ENCODE measurements around the gene FAAH. TPM values are rescaled to one million over a fixed set of nuclear protein-coding genes. Genes with fewer than 3 reads are reported as not detected.

Gene FAAH
- total and polyA plus RNA-seq, 2 of the 4 experiments (the other 2 are of a cell fraction), result under 0.01 to 0.19 TPM

DNA sequence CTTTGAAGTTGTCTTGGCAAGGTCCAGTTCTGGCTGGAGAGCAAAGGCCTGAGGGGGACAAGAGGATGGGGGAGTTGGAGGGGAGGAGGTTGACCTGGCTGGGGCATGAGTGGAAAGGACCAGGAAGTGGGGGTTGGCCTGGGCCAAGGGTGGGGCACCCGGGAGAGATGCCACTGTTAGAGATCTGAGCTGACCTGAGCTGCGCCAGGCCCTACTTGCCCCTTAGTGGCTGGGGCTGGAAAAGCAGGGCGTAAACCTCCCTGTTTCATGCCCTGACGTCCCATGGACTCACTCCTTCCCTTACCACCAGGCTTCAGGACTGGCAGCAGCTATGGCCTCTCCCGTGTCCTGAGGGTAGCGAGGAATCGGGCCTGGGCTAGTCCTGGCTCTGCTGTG is 16.9 kb downstream of the FAAH start:
- H4K91ac ChIP-seq (ENCODE audit: insufficient read depth, low read depth, low read length), result no peak overlapping the region
- no peak overlapping the region for H3K27ac ChIP-seq (ENCODE audit: insufficient read depth, low read length)
- no peaks in the 10 kb centered on the region for H3K79me1 ChIP-seq (ENCODE audit: low read depth in 1 of 2, low read length in 2 of 2)
- no peak overlapping the region for H2BK5ac ChIP-seq (ENCODE audit: low read depth, low read length, poor library complexity, severe bottlenecking)
- no peak overlapping the region for H3K18ac ChIP-seq (ENCODE audit: low read depth, low read length)
- H3K23ac ChIP-seq (ENCODE audit: low read depth, low read length), result no peak overlapping the region
- ChIA-PET CTCF (no interaction called here), POLR2A (ENCODE audit: unreplicated experiment) (no interaction called here)
- no peaks in the 10 kb centered on the region; the same call in 1 of the 2 replicates for H3K4me1 ChIP-seq (ENCODE audit: control insufficient read depth, insufficient read depth, low read length)
- no peak overlapping the region for H2AFZ ChIP-seq (replicated peaks; ENCODE audit: low read length, poor library complexity)
- no peak overlapping the region for H4K5ac ChIP-seq (ENCODE audit: low read depth, low read length)
- H3K4me3 ChIP-seq (ENCODE audit: insufficient read depth, low read depth, low read length), result no peak overlapping the region
- no peaks in the 10 kb centered on the region for H3K36me3 ChIP-seq (ENCODE audit: control insufficient read depth, insufficient read depth, low read length)
- TF ChIP-seq SMC3 (IDR thresholded peaks at IDR 0.05; ENCODE audit: low read depth, low read length) (no peak), CEBPB (IDR thresholded peaks at IDR 0.05; ENCODE audit: low read depth, low read length) (no peak), CHD1 (IDR thresholded peaks at IDR 0.05; ENCODE audit: low read depth, low read length) (no peak), POLR2A (IDR thresholded peaks at IDR 0.05; ENCODE audit: low read depth, low read length) (no peak), MXI1 (IDR thresholded peaks at IDR 0.05; ENCODE audit: borderline replicate concordance, low read depth, low read length) (no peak)
- no peaks in the 10 kb centered on the region for H3K9me3 ChIP-seq (ENCODE audit: control insufficient read depth, insufficient read depth, low read length)
- no peak overlapping the region for H2BK120ac ChIP-seq (ENCODE audit: low read depth, low read length)
- DNase-seq (no peak), ATAC-seq (ENCODE audit: low read depth) (no peak)
- 0 out of 2 replicates have a peak, but pooled peaks cover 10% of the 10 kb centered on the region for H3K9me1 ChIP-seq (ENCODE audit: insufficient read depth, low read length)
- no peak overlapping the region for H3K56ac ChIP-seq (ENCODE audit: extremely low read depth, insufficient read depth, low read length)
- H3K27me3 ChIP-seq (ENCODE audit: control insufficient read depth, insufficient read depth, low read length), result peaks cover 34% of the 10 kb centered on the region
- no peak overlapping the region for H4K8ac ChIP-seq (ENCODE audit: low read depth in 2 of 2, low read length in 2 of 2)
- no peak overlapping the region for H2BK15ac ChIP-seq (ENCODE audit: low read depth, low read length)
- H3K4me2 ChIP-seq (ENCODE audit: low read depth, low read length), result no peak overlapping the region
- H3K4ac ChIP-seq (ENCODE audit: low read depth, low read length), result no peak overlapping the region
- dilution Hi-C loops (cut with HindIII; ENCODE audit: low sequenced_read_pairs, unreplicated experiment), result no loop called here
- no peak overlapping the region for H2AK5ac ChIP-seq (ENCODE audit: low read depth, low read length)
- no peak overlapping the region for H3K9ac ChIP-seq (ENCODE audit: low read depth, low read length)
- intact Hi-C loops (cut with micrococcal nuclease), result no loop called here
- BruUV-seq (replicated peaks), result no TSS peak
- no peak overlapping the region for H2BK20ac ChIP-seq (ENCODE audit: low read depth, low read length)
- WGBS, 2 experiments (ENCODE audit: extremely low coverage in 2 of 2, insufficient read length in 1 of 2), result no CpG with 5 or more reads among the region's 7 CpGs
- in situ Hi-C loops (cut with MboI; ENCODE audit: low sequenced_read_pairs), result loop anchor here (25.0 kb wide), 1 partner anchor 301 kb away; the partner anchor contains the start of gene EFCAB14
- no peak overlapping the region for H2AK9ac ChIP-seq (replicated peaks; ENCODE audit: low read depth, low read length, poor library complexity)
- H3K14ac ChIP-seq (replicated peaks; ENCODE audit: low read depth, low read length), result no peak overlapping the region
- H4K20me1 ChIP-seq (ENCODE audit: insufficient read depth, low read length), result no peaks in the 10 kb centered on the region
